ENCODE data around the gene TFEC. TPM values are rescaled to one million over a fixed set of nuclear protein-coding genes. Genes with fewer than 3 reads are reported as not detected.
"Not testable (repeated sequence)": the region's sequence is repeated elsewhere in the genome, so short reads cannot be mapped to it uniquely, and the experiment has no call there.

TFEC gene
- not detected for polyA plus RNA-seq (2013, experiment 1 of 4)
- polyA plus RNA-seq (2013, experiment 2 of 4): not detected
- polyA plus RNA-seq (2013, experiment 3 of 4): 0.05 TPM
- not detected for polyA plus RNA-seq (2013, experiment 4 of 4)

GRCh38 chr7:116030651-116031276, at the start of gene TFEC:
Gene TFEC (minus strand): TSS chr7:116030763. CDS start chr7:115984441, 46,322 bp downstream.
- 85 to 87% methylated on average over 3 of the region's 3 CpGs for WGBS, 2 experiments
- Histone ChIP-seq H3K4me3 (ENCODE audit: insufficient read depth, low read depth, low read length) (no peak within 1 kb of the TSS), H3K36me3 (ENCODE audit: control insufficient read depth, insufficient read depth, low read length) (no peaks in the 10 kb centered on the region), H3K27me3 (ENCODE audit: control insufficient read depth, insufficient read depth, low read length, poor library complexity, severe bottlenecking) (no peaks in the 10 kb centered on the region), H3K9me3 (ENCODE audit: control insufficient read depth, low read length) (no peaks in the 10 kb centered on the region), H3K4me1 (ENCODE audit: control insufficient read depth, insufficient read depth, low read length) (no peaks in the 10 kb centered on the region), H3K27ac (ENCODE audit: insufficient read depth, low read depth, low read length, poor library complexity, severe bottlenecking) (no peak within 1 kb of the TSS)

- Histone ChIP-seq H3K36me3 (ENCODE audit: control insufficient read depth, insufficient read depth, low read length) (no peaks in the 10 kb centered on the region), H3K27ac (ENCODE audit: insufficient read depth, low read depth, low read length, poor library complexity, severe bottlenecking) (no peak overlapping the region), H3K27me3 (ENCODE audit: control insufficient read depth, insufficient read depth, low read length, poor library complexity, severe bottlenecking) (no peaks in the 10 kb centered on the region), H3K4me1 (ENCODE audit: control insufficient read depth, insufficient read depth, low read length) (no peaks in the 10 kb centered on the region), H3K9me3 (ENCODE audit: control insufficient read depth, low read length) (no peaks in the 10 kb centered on the region), H3K4me3 (ENCODE audit: insufficient read depth, low read depth, low read length) (no peak overlapping the region)
- WGBS, 2 experiments: 90 to 94% methylated on average over 5 of the region's 5 CpGs
These were observed 45.0 kb upstream of the TFEC start for GRCh38 chr7:116075351-116076145.

GRCh38 chr7:116071629-116072028, 41.1 kb upstream of the TFEC start:
- Histone ChIP-seq H3K4me1 (ENCODE audit: control insufficient read depth, insufficient read depth, low read length) (no peaks in the 10 kb centered on the region), H3K9me3 (ENCODE audit: control insufficient read depth, low read length) (no peaks in the 10 kb centered on the region), H3K4me3 (ENCODE audit: insufficient read depth, low read depth, low read length) (no peak overlapping the region), H3K36me3 (ENCODE audit: control insufficient read depth, insufficient read depth, low read length) (no peaks in the 10 kb centered on the region), H3K27me3 (ENCODE audit: control insufficient read depth, insufficient read depth, low read length, poor library complexity, severe bottlenecking) (no peaks in the 10 kb centered on the region), H3K27ac (ENCODE audit: insufficient read depth, low read depth, low read length, poor library complexity, severe bottlenecking) (no peak overlapping the region)

- Histone ChIP-seq H3K27me3 (ENCODE audit: control insufficient read depth, insufficient read depth, low read length, poor library complexity, severe bottlenecking) (no peaks in the 10 kb centered on the region), H3K4me1 (ENCODE audit: control insufficient read depth, insufficient read depth, low read length) (no peaks in the 10 kb centered on the region), H3K4me3 (ENCODE audit: insufficient read depth, low read depth, low read length) (no peak overlapping the region), H3K9me3 (ENCODE audit: control insufficient read depth, low read length) (no peaks in the 10 kb centered on the region), H3K27ac (ENCODE audit: insufficient read depth, low read depth, low read length, poor library complexity, severe bottlenecking) (no peak overlapping the region), H3K36me3 (ENCODE audit: control insufficient read depth, insufficient read depth, low read length) (no peaks in the 10 kb centered on the region)
- no CpG with 5 or more reads among the region's 1 CpG for WGBS, 2 experiments
These were observed 33.6 kb upstream of the TFEC start for GRCh38 chr7:116064179-116064578.

- Histone ChIP-seq H3K27me3 (ENCODE audit: control insufficient read depth, insufficient read depth, low read length, poor library complexity, severe bottlenecking) (no peaks in the 10 kb centered on the region), H3K4me1 (ENCODE audit: control insufficient read depth, insufficient read depth, low read length) (no peaks in the 10 kb centered on the region), H3K27ac (ENCODE audit: insufficient read depth, low read depth, low read length, poor library complexity, severe bottlenecking) (no peak overlapping the region), H3K36me3 (ENCODE audit: control insufficient read depth, insufficient read depth, low read length) (no peaks in the 10 kb centered on the region), H3K9me3 (ENCODE audit: control insufficient read depth, low read length) (no peaks in the 10 kb centered on the region), H3K4me3 (ENCODE audit: insufficient read depth, low read depth, low read length) (no peak overlapping the region)
- WGBS, 2 experiments: 93 to 95% methylated on average over 1 of the region's 2 CpGs
These were observed 32.1 kb upstream of the TFEC start for GRCh38 chr7:116062666-116063065.

- 61 to 66% methylated on average over 2 of the region's 2 CpGs for WGBS, 2 experiments
- H3K9me3 ChIP-seq (ENCODE audit: control insufficient read depth, low read length): no peaks in the 10 kb centered on the region
- no peaks in the 10 kb centered on the region for H3K4me1 ChIP-seq (ENCODE audit: control insufficient read depth, insufficient read depth, low read length)
- no peaks in the 10 kb centered on the region for H3K36me3 ChIP-seq (ENCODE audit: control insufficient read depth, insufficient read depth, low read length)
- no peaks in the 10 kb centered on the region for H3K27me3 ChIP-seq (ENCODE audit: control insufficient read depth, insufficient read depth, low read length, poor library complexity, severe bottlenecking)
- no peak overlapping the region for H3K4me3 ChIP-seq (ENCODE audit: insufficient read depth, low read depth, low read length)
- H3K27ac ChIP-seq (ENCODE audit: insufficient read depth, low read depth, low read length, poor library complexity, severe bottlenecking): no peak overlapping the region
These were observed 21.4 kb upstream of the TFEC start for GRCh38 chr7:116052006-116052405.

- WGBS, 2 experiments: 90 to 95% methylated on average over 6 of the region's 6 CpGs
These were observed 16.7 kb upstream of the TFEC start for GRCh38 chr7:116047261-116047660.

GRCh38 chr7:116045532-116045931, 15.0 kb upstream of the TFEC start:
- H3K4me1 ChIP-seq (ENCODE audit: control insufficient read depth, insufficient read depth, low read length): no peaks in the 10 kb centered on the region
- WGBS, 2 experiments: 92 to 94% methylated on average over 6 of the region's 6 CpGs

More at GRCh38 chr7:116047261-116047660, 16.7 kb upstream of the TFEC start:
- H3K36me3 ChIP-seq (ENCODE audit: control insufficient read depth, insufficient read depth, low read length); H3K4me3 ChIP-seq (ENCODE audit: insufficient read depth, low read depth, low read length); H3K27ac ChIP-seq (ENCODE audit: insufficient read depth, low read depth, low read length, poor library complexity, severe bottlenecking); H3K9me3 ChIP-seq (ENCODE audit: control insufficient read depth, low read length); H3K27me3 ChIP-seq (ENCODE audit: control insufficient read depth, insufficient read depth, low read length, poor library complexity, severe bottlenecking); H3K4me1 ChIP-seq (ENCODE audit: control insufficient read depth, insufficient read depth, low read length): not testable (repeated sequence)

GRCh38 chr7:116041615-116042014, 11.1 kb upstream of the TFEC start:
- Histone ChIP-seq H3K4me3 (ENCODE audit: insufficient read depth, low read depth, low read length) (no peak overlapping the region), H3K4me1 (ENCODE audit: control insufficient read depth, insufficient read depth, low read length) (no peaks in the 10 kb centered on the region), H3K27ac (ENCODE audit: insufficient read depth, low read depth, low read length, poor library complexity, severe bottlenecking) (no peak overlapping the region), H3K9me3 (ENCODE audit: control insufficient read depth, low read length) (no peaks in the 10 kb centered on the region), H3K36me3 (ENCODE audit: control insufficient read depth, insufficient read depth, low read length) (no peaks in the 10 kb centered on the region), H3K27me3 (ENCODE audit: control insufficient read depth, insufficient read depth, low read length, poor library complexity, severe bottlenecking) (no peaks in the 10 kb centered on the region)
- WGBS, 2 experiments: 90 to 91% methylated on average over 4 of the region's 4 CpGs

More at GRCh38 chr7:116045532-116045931, 15.0 kb upstream of the TFEC start:
- Histone ChIP-seq H3K4me3 (ENCODE audit: insufficient read depth, low read depth, low read length) (no peak overlapping the region), H3K27ac (ENCODE audit: insufficient read depth, low read depth, low read length, poor library complexity, severe bottlenecking) (no peak overlapping the region), H3K36me3 (ENCODE audit: control insufficient read depth, insufficient read depth, low read length) (no peaks in the 10 kb centered on the region), H3K27me3 (ENCODE audit: control insufficient read depth, insufficient read depth, low read length, poor library complexity, severe bottlenecking) (no peaks in the 10 kb centered on the region), H3K9me3 (ENCODE audit: control insufficient read depth, low read length) (no peaks in the 10 kb centered on the region)

GRCh38 chr7:116037401-116037800, 6.8 kb upstream of the TFEC start:
- Histone ChIP-seq H3K4me3 (ENCODE audit: insufficient read depth, low read depth, low read length) (no peak overlapping the region), H3K36me3 (ENCODE audit: control insufficient read depth, insufficient read depth, low read length) (no peaks in the 10 kb centered on the region), H3K4me1 (ENCODE audit: control insufficient read depth, insufficient read depth, low read length) (no peaks in the 10 kb centered on the region), H3K27me3 (ENCODE audit: control insufficient read depth, insufficient read depth, low read length, poor library complexity, severe bottlenecking) (no peaks in the 10 kb centered on the region), H3K27ac (ENCODE audit: insufficient read depth, low read depth, low read length, poor library complexity, severe bottlenecking) (no peak overlapping the region), H3K9me3 (ENCODE audit: control insufficient read depth, low read length) (no peaks in the 10 kb centered on the region)
- 90% methylated on average over 2 of the region's 2 CpGs; no CpG with 5 or more reads in 1 of the 2 experiments for WGBS, 2 experiments

Measured in ectodermal cell (in vitro differentiated cells).